Measurements from ENCODE around the gene RAB31. TPM values are rescaled to one million over a fixed set of nuclear protein-coding genes. Genes with fewer than 3 reads are reported as not detected.

Gene RAB31
- polyA plus RNA-seq, 2 of the 4 experiments (the other 2 are of a cell fraction): 16.9 to 46.3 TPM

DNA sequence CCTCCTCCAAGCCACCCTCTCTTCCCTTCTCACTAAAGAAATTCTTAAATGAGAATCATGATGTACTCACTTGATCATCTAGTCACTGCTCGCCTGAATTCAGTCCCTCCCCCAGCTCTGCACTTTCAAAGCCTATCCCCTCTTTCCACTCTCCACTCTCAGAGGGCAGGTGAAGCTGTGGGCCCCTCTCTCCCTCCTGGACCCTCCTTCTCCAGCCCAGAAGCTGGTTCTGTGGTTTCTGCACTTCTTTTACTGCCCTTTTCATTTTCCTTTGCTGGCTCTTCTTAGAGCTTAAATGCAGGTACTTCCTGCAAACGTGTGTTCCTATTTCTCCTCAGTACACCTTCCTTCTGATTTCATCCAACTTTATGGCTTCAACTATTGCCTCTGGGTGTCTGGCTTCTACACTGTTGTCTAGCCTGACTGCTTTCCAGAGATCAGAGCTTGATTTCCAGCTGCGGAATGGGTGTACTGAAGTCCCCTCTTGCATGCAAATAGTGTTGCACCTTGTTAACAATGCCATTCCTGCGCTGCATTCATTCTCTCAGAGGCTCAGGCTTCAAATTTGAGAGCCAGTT is 162.4 kb downstream of the RAB31 start:
- ChIA-PET CTCF (interaction anchor here (1.1 to 1.6 kb wide), 5 partner anchors 12 to 148 kb away, joined by 3 to 6 read pairs (median 3); no protein-coding TSS in a partner anchor), POLR2A (interaction anchor here (0.7 to 1.8 kb wide), 2 partner anchors 44 to 451 kb away, joined by 3 to 10 read pairs; partner anchors contain the start of gene VAPA)
- peak overlapping the region; percentile 44 for H3K4me2 ChIP-seq
- ATAC-seq: peak in 1 of 2 experiments; percentile 40; a peak in 3 of 6 replicates
- 65% methylated on average over 4 of the region's 4 CpGs for WGBS (ENCODE audit: missing lambda C conversion rate)
- no peak overlapping the region for H3K4me3 ChIP-seq
- TF ChIP-seq EHMT2 (IDR thresholded peaks at IDR 0.05; ENCODE audit: low read depth): no peak
- TF ChIP-seq, protein P1, sequence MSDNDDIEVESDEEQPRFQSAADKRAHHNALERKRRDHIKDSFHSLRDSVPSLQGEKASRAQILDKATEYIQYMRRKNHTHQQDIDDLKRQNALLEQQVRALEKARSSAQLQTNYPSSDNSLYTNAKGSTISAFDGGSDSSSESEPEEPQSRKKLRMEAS (IDR thresholded peaks at IDR 0.05): no peak
- TF ChIP-seq FOSB (CRISPR knock-in tag; IDR thresholded peaks at IDR 0.05): no peak
- no peak for TF ChIP-seq CBX8 (IDR thresholded peaks at IDR 0.05)
- TF ChIP-seq, protein P2, sequence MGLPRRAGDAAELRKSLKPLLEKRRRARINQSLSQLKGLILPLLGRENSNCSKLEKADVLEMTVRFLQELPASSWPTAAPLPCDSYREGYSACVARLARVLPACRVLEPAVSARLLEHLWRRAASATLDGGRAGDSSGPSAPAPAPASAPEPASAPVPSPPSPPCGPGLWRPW (IDR thresholded peaks at IDR 0.05): no peak
- no peak for TF ChIP-seq EP300 (IDR thresholded peaks at IDR 0.05)
- TF ChIP-seq POLR2AphosphoS2 (conservative IDR thresholded peaks at IDR 0.05; ENCODE audit: low read length): no peak
- TF ChIP-seq HOXA7 (CRISPR knock-in tag; IDR thresholded peaks at IDR 0.05): no peak
- no peak for TF ChIP-seq PHF8 (IDR thresholded peaks at IDR 0.05; ENCODE audit: borderline replicate concordance, low read depth)
- TF ChIP-seq JUN (IDR thresholded peaks at IDR 0.05): no peak
- no peak for TF ChIP-seq NR3C1 (IDR thresholded peaks at IDR 0.05)
- no peak for TF ChIP-seq RAD21 (conservative IDR thresholded peaks at IDR 0.05 in 1 of 2, IDR thresholded peaks at IDR 0.05 in 1 of 2)
- TF ChIP-seq ZSCAN20 (CRISPR knock-in tag; IDR thresholded peaks at IDR 0.05): no peak
- H3K4me1 ChIP-seq: peaks cover 38% of the 10 kb centered on the region
- FAIRE-seq: no peak
- H3K9me3 ChIP-seq: peaks cover 19% of the 10 kb centered on the region
- H3K27ac ChIP-seq: peak overlapping the region; percentile 85 to 94
- no peak for DNase-seq (ENCODE audit: low read depth in 1 of 2, low spot score in 1 of 2)

DNA sequence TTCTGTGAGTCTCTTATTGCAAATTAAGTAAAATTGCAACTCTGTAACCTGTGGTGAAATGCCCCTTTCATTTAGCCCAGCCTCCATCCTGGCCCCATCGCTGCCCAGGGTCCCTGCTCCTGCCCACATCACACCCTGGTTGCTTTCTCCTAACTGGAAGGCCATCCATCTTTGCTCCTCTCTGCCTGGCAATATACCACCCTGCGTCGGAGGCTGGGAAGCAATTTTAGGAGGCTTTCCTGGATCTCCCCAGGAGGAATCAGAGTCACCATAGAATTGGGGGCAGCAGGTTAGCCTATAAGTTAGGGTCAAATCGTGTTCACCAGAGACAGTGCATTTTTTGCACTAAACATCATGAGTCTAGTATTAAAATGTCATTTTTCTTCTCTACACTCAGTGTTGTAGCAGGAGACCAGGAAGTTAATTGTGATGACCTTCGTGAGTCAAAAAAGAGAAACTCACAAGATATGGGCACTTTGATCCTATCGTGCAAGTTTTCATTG is 163.2 kb downstream of the RAB31 start:
- CTCF ChIA-PET: interaction anchor here (1.1 kb wide), 1 partner anchor 149 kb away, joined by 3 read pairs; no protein-coding TSS in a partner anchor

DNA sequence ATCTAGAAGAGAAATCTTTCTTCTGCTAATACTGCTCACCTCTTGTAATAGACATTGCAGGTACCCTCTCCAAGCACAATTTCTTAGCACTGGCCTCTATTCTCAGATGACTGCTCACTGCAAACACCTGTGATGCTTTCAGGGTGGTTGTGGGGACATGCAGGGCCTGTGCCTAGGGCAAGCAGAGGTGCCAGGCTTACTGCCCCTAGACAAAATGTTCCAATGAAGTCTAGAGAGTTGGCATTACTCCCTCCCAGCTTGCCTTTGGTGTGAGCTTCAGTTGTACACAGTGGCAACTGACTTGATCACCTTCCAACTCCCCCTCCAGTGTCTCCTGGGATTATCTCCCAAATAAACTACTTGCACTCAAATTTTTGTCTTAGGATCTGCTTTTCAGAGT is 164.7 kb downstream of the RAB31 start:
- POLR2A ChIA-PET: no interaction called here
- CTCF ChIA-PET: interaction anchor here (0.7 kb wide), 1 partner anchor 58 kb away, joined by 3 read pairs; no protein-coding TSS in a partner anchor
- H3K27ac ChIP-seq: peak overlapping the region; percentile 46 to 76; a peak in 5 of 6 replicates
- H3K9me3 ChIP-seq: no peaks in the 10 kb centered on the region
- H3K4me2 ChIP-seq: no peak overlapping the region
- no peak for DNase-seq (ENCODE audit: low read depth in 1 of 2, low spot score in 1 of 2)
- H3K4me3 ChIP-seq: no peak overlapping the region
- TF ChIP-seq JUN (IDR thresholded peaks at IDR 0.05): no peak
- TF ChIP-seq, protein P1 (IDR thresholded peaks at IDR 0.05): no peak
- H3K4me1 ChIP-seq: peaks cover 53% of the 10 kb centered on the region
- no peak for ATAC-seq
- no peak for FAIRE-seq

More for the DNA sequence above, 163.2 kb downstream of the RAB31 start:
- peaks cover 42% of the 10 kb centered on the region for H3K4me1 ChIP-seq
- FAIRE-seq: no peak
- H3K4me3 ChIP-seq: no peak overlapping the region
- H3K27ac ChIP-seq: peak overlapping the region; percentile 85 to 94; a peak in 5 of 6 replicates
- peaks cover 11% of the 10 kb centered on the region for H3K9me3 ChIP-seq
- 91% methylated on average over 6 of the region's 6 CpGs for WGBS (ENCODE audit: missing lambda C conversion rate)
- no peak overlapping the region for H3K4me2 ChIP-seq
- TF ChIP-seq EHF (CRISPR knock-in tag; IDR thresholded peaks at IDR 0.05) (no peak), RCOR1 (IDR thresholded peaks at IDR 0.05; ENCODE audit: low read depth, low read length) (no peak)
- TF ChIP-seq, protein P3, sequence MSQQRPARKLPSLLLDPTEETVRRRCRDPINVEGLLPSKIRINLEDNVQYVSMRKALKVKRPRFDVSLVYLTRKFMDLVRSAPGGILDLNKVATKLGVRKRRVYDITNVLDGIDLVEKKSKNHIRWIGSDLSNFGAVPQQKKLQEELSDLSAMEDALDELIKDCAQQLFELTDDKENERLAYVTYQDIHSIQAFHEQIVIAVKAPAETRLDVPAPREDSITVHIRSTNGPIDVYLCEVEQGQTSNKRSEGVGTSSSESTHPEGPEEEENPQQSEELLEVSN (IDR thresholded peaks at IDR 0.05; ENCODE audit: borderline replicate concordance, low read depth): no peak
- TF ChIP-seq, protein P4, sequence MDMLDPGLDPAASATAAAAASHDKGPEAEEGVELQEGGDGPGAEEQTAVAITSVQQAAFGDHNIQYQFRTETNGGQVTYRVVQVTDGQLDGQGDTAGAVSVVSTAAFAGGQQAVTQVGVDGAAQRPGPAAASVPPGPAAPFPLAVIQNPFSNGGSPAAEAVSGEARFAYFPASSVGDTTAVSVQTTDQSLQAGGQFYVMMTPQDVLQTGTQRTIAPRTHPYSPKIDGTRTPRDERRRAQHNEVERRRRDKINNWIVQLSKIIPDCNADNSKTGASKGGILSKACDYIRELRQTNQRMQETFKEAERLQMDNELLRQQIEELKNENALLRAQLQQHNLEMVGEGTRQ (IDR thresholded peaks at IDR 0.05): no peak
- TF ChIP-seq, protein P5, sequence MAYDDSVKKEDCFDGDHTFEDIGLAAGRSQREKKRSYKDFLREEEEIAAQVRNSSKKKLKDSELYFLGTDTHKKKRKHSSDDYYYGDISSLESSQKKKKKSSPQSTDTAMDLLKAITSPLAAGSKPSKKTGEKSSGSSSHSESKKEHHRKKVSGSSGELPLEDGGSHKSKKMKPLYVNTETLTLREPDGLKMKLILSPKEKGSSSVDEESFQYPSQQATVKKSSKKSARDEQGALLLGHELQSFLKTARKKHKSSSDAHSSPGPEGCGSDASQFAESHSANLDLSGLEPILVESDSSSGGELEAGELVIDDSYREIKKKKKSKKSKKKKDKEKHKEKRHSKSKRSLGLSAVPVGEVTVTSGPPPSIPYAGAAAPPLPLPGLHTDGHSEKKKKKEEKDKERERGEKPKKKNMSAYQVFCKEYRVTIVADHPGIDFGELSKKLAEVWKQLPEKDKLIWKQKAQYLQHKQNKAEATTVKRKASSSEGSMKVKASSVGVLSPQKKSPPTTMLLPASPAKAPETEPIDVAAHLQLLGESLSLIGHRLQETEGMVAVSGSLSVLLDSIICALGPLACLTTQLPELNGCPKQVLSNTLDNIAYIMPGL (CRISPR knock-in tag; IDR thresholded peaks at IDR 0.05; ENCODE audit: borderline replicate concordance): no peak
- no peak for DNase-seq (ENCODE audit: low read depth in 1 of 2, low spot score in 1 of 2)
- no peak for ATAC-seq
- POLR2A ChIA-PET: interaction anchor here (1.8 kb wide), 1 partner anchor 43 kb away, joined by 10 read pairs; the partner anchor contains the start of gene VAPA

Data from A549 (cell line).